Endothelial cell of umbilical vein (primary cell): ENCODE data around the gene FMN1. TPM values are rescaled to one million over a fixed set of nuclear protein-coding genes. Genes with fewer than 3 reads are reported as not detected.

Experiments used
- BruUV-seq: library from RNA; stranded (reverse); fragments of 400-500 nt; replicated peaks from 2 replicates; lab custom pipeline; 2021; lab: Mats Ljungman, UMichigan
- CTCF ChIA-PET: fragments of 300-600, 350-600 bp; sonication (Branson Sonifier 250); formaldehyde crosslinking; loops from one replicate; lab custom pipeline; 2021; ENCODE audit warnings: antibody characterized with exemption, inconsistent platforms; lab: Charles Lee
- POLR2A ChIA-PET: fragments of 300-600, 350-600 bp; sonication (Branson Sonifier 250); formaldehyde crosslinking; loops from one replicate; lab custom pipeline; 2021; ENCODE audit warnings: antibody characterized with exemption, inconsistent platforms; lab: Charles Lee
- DNase-seq: peaks from one replicate; pipeline ENCODE4 v3.0.0-alpha.2; 2011; ENCODE audit warnings: low read depth, low spot score
- FAIRE-seq: peaks from 2 replicates; lab custom pipeline; 2011; peaks lifted over from hg19 to GRCh38; lab: Jason Lieb, UNC
- H2AFZ ChIP-seq: 2 replicates; pipeline ENCODE4 v1.6.0; 2012; ENCODE audit warnings: low read depth, low read length, control low read depth, inconsistent platforms
- H3K27ac ChIP-seq: 2 replicates; pipeline ENCODE4 v1.5.1; 2011; ENCODE audit warnings: low read depth, mild to moderate bottlenecking, control low read depth, low read length, moderate library complexity; ENCODE audit not compliant: insufficient read depth
- H3K27me3 ChIP-seq, 2 experiments: 2 replicates each; pipeline versions ENCODE4 v1.6.0 to v1.6.1; 2011; ENCODE audit warnings: low read length in 2 of 2, mixed read lengths in 1 of 2; ENCODE audit not compliant: control insufficient read depth in 2 of 2, insufficient read depth in 2 of 2
- H3K36me3 ChIP-seq, 2 experiments: 2 replicates in 1 of 2; 3 replicates in 1 of 2; pipeline ENCODE4 v1.5.1; 2011; ENCODE audit warnings: low read length in 2 of 2, mild to moderate bottlenecking in 1 of 2, moderate library complexity in 1 of 2; ENCODE audit not compliant: control insufficient read depth in 2 of 2, insufficient read depth in 2 of 2; ENCODE audit errors: extremely low read depth in 1 of 2
- H3K4me1 ChIP-seq: 3 replicates; pipeline ENCODE4 v1.5.1; 2011; ENCODE audit warnings: mild to moderate bottlenecking, low read length; ENCODE audit not compliant: control insufficient read depth, insufficient read depth; ENCODE audit errors: extremely low read depth
- H3K4me2 ChIP-seq: 2 replicates; pipeline ENCODE4 v1.6.1; 2011; ENCODE audit warnings: low read length, control low read depth, mixed read lengths; ENCODE audit not compliant: insufficient read depth
- H3K4me3 ChIP-seq, 3 experiments: fragments of 200-600 bp in 1 of 3; sonication (generic), shearing (Covaris generic) in 1 of 3; replicated peaks in 1 of 3; 2 replicates each; pipeline ENCODE4 v1.5.1; 2011 to 2016; ENCODE audit warnings: control low read depth in 3 of 3, low read length in 3 of 3, mild to moderate bottlenecking in 2 of 3, inconsistent platforms in 1 of 3, low read depth in 1 of 3, moderate library complexity in 1 of 3; ENCODE audit not compliant: insufficient read depth in 1 of 3
- H3K79me2 ChIP-seq: 2 replicates; pipeline ENCODE4 v1.6.0; 2012; ENCODE audit warnings: low read length, inconsistent platforms; ENCODE audit not compliant: control insufficient read depth, insufficient read depth
- H3K9ac ChIP-seq: replicated peaks from 2 replicates; pipeline ENCODE3; 2011; ENCODE audit warnings: low read length, control low read depth; ENCODE audit not compliant: insufficient read depth; ENCODE audit errors: extremely low read depth
- H3K9me1 ChIP-seq: replicated peaks from 3 replicates; pipeline ENCODE4 v1.6.0; 2011; ENCODE audit warnings: mild to moderate bottlenecking, low read length; ENCODE audit not compliant: control insufficient read depth, insufficient read depth; ENCODE audit errors: extremely low read depth
- H3K9me3 ChIP-seq: replicated peaks from 2 replicates; pipeline ENCODE4 v1.5.1; 2012; ENCODE audit warnings: low read length, inconsistent platforms; ENCODE audit not compliant: control insufficient read depth, insufficient read depth
- H4K20me1 ChIP-seq: replicated peaks from 2 replicates; pipeline ENCODE3; 2011; ENCODE audit warnings: mild to moderate bottlenecking, low read length; ENCODE audit not compliant: control insufficient read depth, insufficient read depth; ENCODE audit errors: extremely low read depth
- CTCF ChIP-seq, 2 donors: IDR thresholded peaks; 1 replicate in 1 of 2; 2 replicates in 1 of 2; pipeline ENCODE4 v1.5.1; 2011; ENCODE audit warnings: low read length in 2 of 2, mild to moderate bottlenecking in 2 of 2, moderate library complexity in 2 of 2, control low read depth in 1 of 2, inconsistent platforms in 1 of 2, low read depth in 1 of 2; ENCODE audit not compliant: insufficient read depth in 1 of 2; ENCODE audit errors: extremely low read depth in 1 of 2
- EZH2 ChIP-seq: IDR thresholded peaks from 2 replicates; pipeline ENCODE4 v1.6.1; 2012; ENCODE audit warnings: borderline replicate concordance, low read depth, mild to moderate bottlenecking, moderate library complexity, low read length, inconsistent platforms; ENCODE audit not compliant: severe bottlenecking
- FOS ChIP-seq: IDR thresholded peaks from 2 replicates; pipeline ENCODE4 v1.6.1; 2011; ENCODE audit warnings: mild to moderate bottlenecking, low read length, moderate library complexity, borderline replicate concordance; ENCODE audit not compliant: insufficient read depth
- GATA2 ChIP-seq: IDR thresholded peaks from 2 replicates; pipeline ENCODE4 v1.7.0; 2011; ENCODE audit warnings: low read depth, mild to moderate bottlenecking, moderate library complexity, mixed read lengths, low read length; ENCODE audit not compliant: insufficient read length, insufficient read depth
- JUN ChIP-seq: IDR thresholded peaks from 2 replicates; pipeline ENCODE4 v1.6.1; 2011; ENCODE audit warnings: borderline replicate concordance, low read depth; ENCODE audit not compliant: insufficient read length, insufficient read depth
- MYC ChIP-seq: IDR thresholded peaks from one replicate; pipeline ENCODE4 v1.6.1; 2011; ENCODE audit warnings: mild to moderate bottlenecking, low read depth, low read length
- POLR2A ChIP-seq: IDR thresholded peaks from 2 replicates; pipeline ENCODE4 v1.6.1; 2012; ENCODE audit warnings: low read depth, mild to moderate bottlenecking, control low read depth, low read length
- POLR2AphosphoS5 ChIP-seq: IDR thresholded peaks from 2 replicates; pipeline ENCODE4 v1.6.1; 2012; ENCODE audit warnings: low read depth, mild to moderate bottlenecking, control low read depth, low read length, moderate library complexity; ENCODE audit not compliant: insufficient read depth
- dilution Hi-C: fragments of 300-500 bp; cut with MboI; formaldehyde crosslinking; loops from one replicate; pipeline ENCODE4 v1.15.0; 2019; ENCODE audit warnings: low sequenced_read_pairs; ENCODE audit not compliant: extremely low pct_ligation_motif_present
- intact Hi-C: fragments of 100-400 bp; cut with micrococcal nuclease; formaldehyde crosslinking; loops from one replicate; pipeline ENCODE4 v1.10.0; 2022
- polyA plus RNA-seq, 4 experiments: library from polyadenylated mRNA; depleted of rRNA in 3 of 4; stranded (reverse) in 3 of 4; unstranded in 1 of 4; fragments of >200 nt; gene quantifications; 2 replicates each; pipeline versions ENCODE4 v1.2.1 to v1.2.3, GENCODE V29; 2011 to 2012; ENCODE audit warnings: missing spikeins in 1 of 4
- total RNA-seq: library from RNA; stranded (reverse); gene quantifications from 2 replicates; pipeline ENCODE4 v1.2.3, GENCODE V29; 2021
- TF ChIP-seq, protein P1 (sequence below): IDR thresholded peaks from 2 replicates; pipeline ENCODE4 v1.6.1; 2011; ENCODE audit not compliant: insufficient read depth, insufficient read length

FMN1 gene
- total and polyA plus RNA-seq, 2 donors (not counting 3 experiments of a cell fraction or from before 2014, with no cell fraction given), result 0.01 to 0.29 TPM

DNA sequence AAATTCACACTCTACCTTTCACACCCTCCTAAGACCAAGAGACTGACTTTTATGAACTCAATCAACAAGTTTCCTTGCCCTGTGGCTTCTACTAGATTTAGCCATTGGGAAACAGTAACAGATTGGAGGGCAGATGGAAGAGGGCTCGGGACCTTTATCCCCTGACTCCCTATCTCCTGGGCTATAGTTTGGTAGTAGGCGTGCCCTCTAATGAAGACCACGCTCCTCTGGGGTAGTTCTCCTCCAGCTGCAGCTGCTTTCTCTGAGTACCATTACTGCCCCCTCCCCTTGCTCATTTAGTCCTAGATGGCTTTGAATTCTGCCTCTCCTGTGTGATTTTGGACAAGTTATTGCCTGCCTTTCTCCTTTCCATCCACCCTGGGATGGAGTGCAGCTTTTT is 33.3 kb downstream of the FMN1 start:
- H3K9ac ChIP-seq, result no peak overlapping the region
- CTCF ChIA-PET, result no interaction called here
- dilution Hi-C loops, result no loop called here

GRCh38 chr15:33160581-33161165 is 33.8 kb downstream of the FMN1 start:
- Histone ChIP-seq H3K4me1 (no peaks in the 10 kb centered on the region), H3K9me3 (no peaks in the 10 kb centered on the region), H2AFZ (no peak overlapping the region), H3K27me3 (no peaks in the 10 kb centered on the region), H3K36me3 (no peaks in the 10 kb centered on the region), H3K79me2 (no peaks in the 10 kb centered on the region), H3K9me1 (no peaks in the 10 kb centered on the region), H3K4me3 (no peak overlapping the region), H3K27ac (no peak overlapping the region), H4K20me1 (no peaks in the 10 kb centered on the region), H3K4me2 (no peak overlapping the region), H3K9ac (no peak overlapping the region)
- no TSS peak for BruUV-seq
- no peak for FAIRE-seq
- intact Hi-C loops (no loop called here), dilution Hi-C loops (no loop called here)
- ChIA-PET POLR2A (no interaction called here), CTCF (no interaction called here)
- TF ChIP-seq JUN (no peak), EZH2 (no peak), POLR2A (no peak), MYC (no peak), CTCF (IDR thresholded peaks at IDR 0.05; ENCODE audit: extremely low read depth in 1 of 2, insufficient read depth in 1 of 2, low read depth in 1 of 2, low read length in 2 of 2) (no peak), FOS (no peak), GATA2 (no peak), POLR2AphosphoS5 (no peak)
- TF ChIP-seq, protein P1, sequence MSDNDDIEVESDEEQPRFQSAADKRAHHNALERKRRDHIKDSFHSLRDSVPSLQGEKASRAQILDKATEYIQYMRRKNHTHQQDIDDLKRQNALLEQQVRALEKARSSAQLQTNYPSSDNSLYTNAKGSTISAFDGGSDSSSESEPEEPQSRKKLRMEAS, result no peak
- DNase-seq, result no peak

More for the DNA sequence above, 33.3 kb downstream of the FMN1 start:
- Histone ChIP-seq H3K36me3 (no peaks in the 10 kb centered on the region), H3K27ac (no peak overlapping the region), H3K4me3 (no peak overlapping the region), H3K9me1 (no peaks in the 10 kb centered on the region), H3K4me2 (no peak overlapping the region), H2AFZ (no peak overlapping the region), H3K4me1 (no peaks in the 10 kb centered on the region), H3K27me3 (no peaks in the 10 kb centered on the region), H3K79me2 (no peaks in the 10 kb centered on the region), H4K20me1 (no peaks in the 10 kb centered on the region), H3K9me3 (no peaks in the 10 kb centered on the region)
- intact Hi-C loops, result no loop called here
- TF ChIP-seq MYC, result no peak
- no peak for TF ChIP-seq POLR2A
- POLR2A ChIA-PET, result no interaction called here
- no TSS peak for BruUV-seq
- FAIRE-seq (no peak), DNase-seq (no peak)
